Measurements from ENCODE around the gene APBA2. TPM values are rescaled to one million over a fixed set of nuclear protein-coding genes. Genes with fewer than 3 reads are reported as not detected.

Gene APBA2
- total and polyA plus RNA-seq, 2 of the 13 experiments (the other 11 are each of a cell fraction or from before 2014, with no cell fraction given), result 0.62 to 2.3 TPM

DNA sequence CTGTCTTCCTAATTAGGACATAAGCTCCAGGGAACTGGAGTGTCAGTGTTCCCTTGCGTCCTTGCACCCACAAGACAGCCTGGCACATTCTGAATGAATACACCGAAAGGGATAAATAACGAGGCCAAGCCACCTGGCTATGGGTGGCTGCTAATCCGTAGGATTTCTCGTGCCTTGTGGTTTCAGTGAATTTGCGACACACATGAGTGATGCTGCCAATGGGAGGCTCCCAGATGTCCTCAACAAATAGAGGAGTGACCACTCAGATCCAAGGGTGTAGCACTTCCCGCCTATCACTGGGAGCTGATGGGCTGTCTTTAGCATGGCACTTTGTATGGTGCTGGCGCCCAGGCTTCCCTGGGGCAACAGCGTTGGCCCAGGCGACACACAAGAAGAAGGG, 43.4 kb downstream of the APBA2 start:
- in situ Hi-C loops (cut with HindIII; ENCODE audit: extremely low pct_ligation_motif_present, low pct_unique_long_range_greater_than_20kb) (no loop called here), intact Hi-C loops (cut with micrococcal nuclease; ENCODE audit: unreplicated experiment) (no loop called here)
- FAIRE-seq (no peak), ATAC-seq (no peak), DNase-seq (ENCODE audit: low spot score) (no peak)
- no peaks in the 10 kb centered on the region for H3K9me3 ChIP-seq (ENCODE audit: low read length)
- no TSS peak for BruUV-seq (replicated peaks)
- H3K27me3 ChIP-seq (ENCODE audit: control insufficient read depth in 1 of 2, insufficient read depth in 2 of 2, low read length in 2 of 2), result no peaks in the 10 kb centered on the region
- no peak overlapping the region for H3K4me3 ChIP-seq (replicated peaks in 1 of 3; ENCODE audit: insufficient read depth in 1 of 3, low read depth in 2 of 3, low read length in 3 of 3)
- ChIA-PET CTCF (ENCODE audit: low intra/inter-chr PET ratio, low total read pairs) (no interaction called here), POLR2A (no interaction called here)
- no peaks in the 10 kb centered on the region for H3K4me1 ChIP-seq (ENCODE audit: insufficient read depth, low read length)
- no peaks in the 10 kb centered on the region for H3K36me3 ChIP-seq (replicated peaks in 1 of 2; ENCODE audit: control insufficient read depth in 1 of 2, insufficient read depth in 2 of 2, low read length in 2 of 2)
- H3K9ac ChIP-seq (ENCODE audit: insufficient read depth, low read depth, low read length), result no peak overlapping the region
- no peak overlapping the region for H2AFZ ChIP-seq (ENCODE audit: low read length)
- H4K20me1 ChIP-seq (ENCODE audit: insufficient read depth, low read length), result no peaks in the 10 kb centered on the region
- H3K79me2 ChIP-seq (ENCODE audit: insufficient read depth, low read length), result no peaks in the 10 kb centered on the region
- WGBS (ENCODE audit: low lambda C conversion rate), result 68% methylated on average over 6 of the region's 10 CpGs
- H3K27ac ChIP-seq (ENCODE audit: extremely low read length, insufficient read depth, low read length), result no peak overlapping the region
- no peak overlapping the region for H3K4me2 ChIP-seq (ENCODE audit: low read depth, low read length)
- TF ChIP-seq CENPT (CRISPR knock-in tag; IDR thresholded peaks at IDR 0.05; ENCODE audit: low read depth) (no peak), YY1 (IDR thresholded peaks at IDR 0.05; ENCODE audit: insufficient read depth, insufficient replicate concordance, low read depth, low read length) (no peak), HOXA3 (CRISPR knock-in tag; IDR thresholded peaks at IDR 0.05) (no peak), ELK4 (CRISPR knock-in tag; IDR thresholded peaks at IDR 0.05; ENCODE audit: borderline replicate concordance) (no peak), TBP (CRISPR knock-in tag; IDR thresholded peaks at IDR 0.05) (no peak), ELF4 (CRISPR knock-in tag; IDR thresholded peaks at IDR 0.05; ENCODE audit: borderline replicate concordance) (no peak), MTA1 (CRISPR knock-in tag; IDR thresholded peaks at IDR 0.05; ENCODE audit: borderline replicate concordance) (no peak), GLI4 (CRISPR knock-in tag; IDR thresholded peaks at IDR 0.05; ENCODE audit: borderline replicate concordance) (no peak), ZNF460 (CRISPR knock-in tag; IDR thresholded peaks at IDR 0.05; ENCODE audit: borderline replicate concordance) (no peak), PRPF4 (IDR thresholded peaks at IDR 0.05; ENCODE audit: low read depth, low read length, poor library complexity, severe bottlenecking) (no peak)
- TF ChIP-seq, protein P1, sequence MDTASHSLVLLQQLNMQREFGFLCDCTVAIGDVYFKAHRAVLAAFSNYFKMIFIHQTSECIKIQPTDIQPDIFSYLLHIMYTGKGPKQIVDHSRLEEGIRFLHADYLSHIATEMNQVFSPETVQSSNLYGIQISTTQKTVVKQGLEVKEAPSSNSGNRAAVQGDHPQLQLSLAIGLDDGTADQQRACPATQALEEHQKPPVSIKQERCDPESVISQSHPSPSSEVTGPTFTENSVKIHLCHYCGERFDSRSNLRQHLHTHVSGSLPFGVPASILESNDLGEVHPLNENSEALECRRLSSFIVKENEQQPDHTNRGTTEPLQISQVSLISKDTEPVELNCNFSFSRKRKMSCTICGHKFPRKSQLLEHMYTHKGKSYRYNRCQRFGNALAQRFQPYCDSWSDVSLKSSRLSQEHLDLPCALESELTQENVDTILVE (CRISPR knock-in tag; IDR thresholded peaks at IDR 0.05), result no peak
- TF ChIP-seq, protein P2, sequence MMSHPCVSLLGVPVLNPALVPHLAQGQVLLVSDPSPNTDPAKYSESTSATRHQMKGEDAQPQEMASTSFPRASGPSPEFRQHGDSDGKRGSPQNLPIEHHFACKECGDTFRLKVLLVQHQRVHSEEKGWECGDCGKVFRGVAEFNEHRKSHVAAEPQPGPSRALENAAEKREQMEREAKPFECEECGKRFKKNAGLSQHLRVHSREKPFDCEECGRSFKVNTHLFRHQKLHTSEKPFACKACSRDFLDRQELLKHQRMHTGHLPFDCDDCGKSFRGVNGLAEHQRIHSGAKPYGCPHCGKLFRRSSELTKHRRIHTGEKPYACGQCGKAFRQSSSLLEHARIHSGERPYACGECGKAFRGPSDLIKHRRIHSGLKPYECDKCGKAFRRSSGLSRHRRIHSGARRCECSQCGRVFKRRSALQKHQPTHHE (CRISPR knock-in tag; IDR thresholded peaks at IDR 0.05; ENCODE audit: borderline replicate concordance), result no peak

Data from HepG2 (cell line).